RWPE1 (cell line): ENCODE measurements around the gene CRISP3.
A peak's percentile ranks its signal among the peaks of the same experiment; 100 is the strongest.

Experiments used
- CTCF ChIA-PET: fragments of 350-600 bp; sonication (Branson Sonifier 250); formaldehyde crosslinking; extraction: SDS; loops from one replicate; lab custom pipeline; 2021; lab: Yijun Ruan, JAX
- POLR2A ChIA-PET: fragments of 400-600 bp; formaldehyde crosslinking; extraction: SDS; loops from one replicate; lab custom pipeline; 2020; ENCODE audit warnings: antibody characterized with exemption; ENCODE audit not compliant: low non-redundant PET; lab: Yijun Ruan, JAX
- DNase-seq: peaks from one replicate; pipeline ENCODE4 v3.0.0; 2012; ENCODE audit warnings: low spot score
- H3K27ac ChIP-seq: fragments of 450-650 bp; 2 replicates; pipeline ENCODE4 v1.5.1; 2017
- TF ChIP-seq, protein P1 (sequence below): fragments of 450-650 bp; conservative IDR thresholded peaks from 2 replicates; pipeline ENCODE4 v1.5.1; 2017; ENCODE audit warnings: low read depth, mild to moderate bottlenecking

The CRISP3 gene

DNA sequence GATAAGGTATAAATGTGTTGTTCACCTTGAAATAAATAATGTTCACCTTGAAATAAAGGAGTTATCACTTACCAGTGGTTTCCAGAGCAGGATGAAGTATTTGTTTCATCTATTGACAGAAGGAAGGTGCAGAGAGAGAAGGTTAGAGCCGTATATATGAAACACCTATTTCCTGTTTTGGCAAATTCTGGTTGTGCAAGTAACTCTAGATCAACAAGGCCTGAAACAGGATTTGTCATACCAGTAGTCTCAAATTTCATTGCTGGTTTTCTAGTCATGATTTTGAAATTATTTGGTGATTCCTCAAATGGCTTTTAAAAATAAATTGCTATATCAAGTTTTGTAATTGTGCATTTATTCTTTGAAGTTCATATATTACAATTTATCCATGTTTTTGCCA is at the start of gene CRISP3:
Gene CRISP3 (minus strand): TSS at position 130 of the 400 bp plus-strand sequence. CDS start 21 bp downstream, at position 109.
- DNase-seq = peak; percentile 3
- TF ChIP-seq, protein P1, sequence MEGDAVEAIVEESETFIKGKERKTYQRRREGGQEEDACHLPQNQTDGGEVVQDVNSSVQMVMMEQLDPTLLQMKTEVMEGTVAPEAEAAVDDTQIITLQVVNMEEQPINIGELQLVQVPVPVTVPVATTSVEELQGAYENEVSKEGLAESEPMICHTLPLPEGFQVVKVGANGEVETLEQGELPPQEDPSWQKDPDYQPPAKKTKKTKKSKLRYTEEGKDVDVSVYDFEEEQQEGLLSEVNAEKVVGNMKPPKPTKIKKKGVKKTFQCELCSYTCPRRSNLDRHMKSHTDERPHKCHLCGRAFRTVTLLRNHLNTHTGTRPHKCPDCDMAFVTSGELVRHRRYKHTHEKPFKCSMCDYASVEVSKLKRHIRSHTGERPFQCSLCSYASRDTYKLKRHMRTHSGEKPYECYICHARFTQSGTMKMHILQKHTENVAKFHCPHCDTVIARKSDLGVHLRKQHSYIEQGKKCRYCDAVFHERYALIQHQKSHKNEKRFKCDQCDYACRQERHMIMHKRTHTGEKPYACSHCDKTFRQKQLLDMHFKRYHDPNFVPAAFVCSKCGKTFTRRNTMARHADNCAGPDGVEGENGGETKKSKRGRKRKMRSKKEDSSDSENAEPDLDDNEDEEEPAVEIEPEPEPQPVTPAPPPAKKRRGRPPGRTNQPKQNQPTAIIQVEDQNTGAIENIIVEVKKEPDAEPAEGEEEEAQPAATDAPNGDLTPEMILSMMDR = no peak
- POLR2A ChIA-PET = no interaction called here
- CTCF ChIA-PET = no interaction called here
- H3K27ac ChIP-seq = no peak within 1 kb of the TSS

- ChIA-PET CTCF (no interaction called here), POLR2A (no interaction called here)
- no peak for DNase-seq
- TF ChIP-seq, protein P1 = no peak
- no peak overlapping the region for H3K27ac ChIP-seq
Observed at GRCh38 chr6:49790341-49790740, 46.2 kb upstream of the CRISP3 start.

DNA sequence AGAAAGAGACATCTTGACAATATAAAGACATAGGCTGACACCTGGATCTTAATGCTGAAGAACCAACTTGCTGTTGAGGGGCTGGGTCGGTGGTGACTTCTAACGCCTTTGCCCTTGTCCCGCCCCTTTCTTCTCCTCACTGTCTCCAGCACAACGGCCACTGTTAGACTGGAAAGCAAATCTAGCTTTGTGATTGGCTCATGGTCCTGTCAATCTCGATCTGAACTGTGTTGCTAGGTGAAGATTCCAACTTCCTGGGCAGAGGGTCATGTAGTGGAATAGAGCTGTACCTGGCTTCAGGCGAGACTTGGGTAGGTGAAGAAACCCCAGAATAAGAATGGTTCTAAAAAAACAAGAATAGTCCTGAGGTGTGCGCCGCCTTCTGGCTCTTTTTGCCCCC is 43.0 kb upstream of the CRISP3 start, which contains the start of gene PGK2:
Gene PGK2 (minus strand): TSS at position 110 of the 400 bp plus-strand sequence. CDS start 98 bp downstream, at position 12.
- no peak within 1 kb of the TSS for H3K27ac ChIP-seq
- TF ChIP-seq, protein P1 = no peak
- ChIA-PET POLR2A (no interaction called here), CTCF (no interaction called here)
- DNase-seq = no peak

DNA sequence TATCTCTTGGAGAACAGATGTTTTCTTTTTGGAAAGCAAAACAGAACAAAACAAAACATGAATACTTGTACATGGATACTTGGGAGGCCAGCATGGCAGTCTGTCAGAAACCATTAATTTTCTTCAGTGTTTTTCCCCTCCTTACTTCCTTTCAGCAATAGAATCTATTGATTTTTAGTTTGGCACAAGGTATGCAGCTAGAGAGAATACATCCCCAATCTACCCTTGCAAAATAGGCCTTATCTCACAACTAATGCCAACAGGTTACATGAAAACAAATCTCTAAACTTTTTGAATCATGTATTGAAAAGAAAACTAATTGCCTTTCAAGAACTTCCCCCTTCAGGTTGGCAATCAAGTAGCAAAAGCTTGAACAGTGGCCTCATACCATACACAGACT is 40.1 kb upstream of the CRISP3 start:
- ChIA-PET CTCF (no interaction called here), POLR2A (no interaction called here)
- DNase-seq = no peak
- no peak overlapping the region for H3K27ac ChIP-seq
- TF ChIP-seq, protein P1 = no peak

DNA sequence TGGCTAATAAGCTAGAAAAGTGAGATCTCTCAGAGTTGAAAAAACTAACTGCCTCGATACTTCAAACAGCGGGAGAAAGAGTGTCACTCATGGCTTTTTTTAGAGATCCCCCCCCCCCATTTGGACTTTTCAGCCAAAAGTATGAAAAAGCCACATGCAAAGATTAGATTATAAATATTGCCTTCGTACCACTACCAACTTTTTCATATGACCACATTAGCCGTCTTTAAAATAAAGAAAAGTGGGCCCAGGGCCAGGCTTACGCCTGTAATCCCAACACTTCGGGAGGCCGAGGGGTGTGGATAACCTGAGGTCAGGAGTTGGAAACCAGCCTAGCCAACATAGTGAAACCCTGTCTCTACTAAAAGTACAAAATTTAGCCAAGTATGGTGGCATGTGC is 38.5 kb upstream of the CRISP3 start:
- ChIA-PET POLR2A (no interaction called here), CTCF (no interaction called here)
- TF ChIP-seq, protein P1 = no peak
- H3K27ac ChIP-seq = no peak overlapping the region
- DNase-seq = no peak

DNA sequence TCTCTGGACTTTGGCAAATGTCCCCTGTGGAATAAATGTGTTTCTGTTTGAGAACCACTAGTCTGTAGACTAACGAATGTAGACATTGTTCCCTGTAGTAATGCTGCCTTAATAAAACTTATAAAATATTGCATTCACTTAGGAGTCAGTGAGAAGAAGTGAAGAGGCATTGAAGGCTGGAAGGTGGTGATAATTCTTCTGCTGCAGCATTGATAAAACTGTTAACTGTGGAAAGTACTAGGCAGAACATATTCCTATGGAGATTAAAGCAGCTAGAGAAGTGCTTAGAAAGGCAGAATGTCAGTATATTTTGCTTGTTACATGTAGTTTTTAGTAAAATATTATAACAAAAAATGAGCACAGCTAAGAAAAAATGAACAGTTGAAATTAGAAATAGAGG is 38.1 kb upstream of the CRISP3 start:
- ChIA-PET POLR2A (no interaction called here), CTCF (no interaction called here)
- no peak overlapping the region for H3K27ac ChIP-seq
- TF ChIP-seq, protein P1 = no peak
- no peak for DNase-seq

- H3K27ac ChIP-seq = no peak overlapping the region
- CTCF ChIA-PET = interaction anchor here (0.7 kb wide), 1 partner anchor 43 kb away, joined by 4 read pairs; no protein-coding TSS in a partner anchor
- POLR2A ChIA-PET = no interaction called here
- TF ChIP-seq, protein P1 = no peak
- DNase-seq = no peak
Observed at GRCh38 chr6:49776444-49776843, 32.3 kb upstream of the CRISP3 start.
